ENCODE measurements around the gene COQ8B. TPM values are rescaled to one million over a fixed set of nuclear protein-coding genes. Genes with fewer than 3 reads are reported as not detected.

COQ8B gene
- polyA plus RNA-seq, 1 donor (not counting 4 experiments of a cell fraction or from before 2014, with no cell fraction given) = 11.0 TPM

GRCh38 chr19:40646743-40647254 lies 69.9 kb downstream of the COQ8B start:
- Histone ChIP-seq H3K4me1 (ENCODE audit: control insufficient read depth, extremely low read depth, insufficient read depth, low read length) (peaks cover 4% of the 10 kb centered on the region), H3K27ac (ENCODE audit: control insufficient read depth, insufficient read depth, low read length) (no peak overlapping the region), H3K9ac (ENCODE audit: control insufficient read depth, extremely low read depth, insufficient read depth, low read length) (no peak overlapping the region), H3K9me1 (ENCODE audit: control insufficient read depth, extremely low read depth, insufficient read depth, low read length) (no peaks in the 10 kb centered on the region), H3K4me3 (ENCODE audit: control insufficient read depth in 2 of 3, extremely low read depth in 1 of 3, insufficient read depth in 2 of 3, low read depth in 1 of 3, low read length in 3 of 3) (no peak overlapping the region), H3K79me2 (ENCODE audit: control insufficient read depth, insufficient read depth, low read length) (no peaks in the 10 kb centered on the region), H3K9me3 (ENCODE audit: control insufficient read depth, low read depth, low read length) (no peaks in the 10 kb centered on the region), H4K20me1 (ENCODE audit: control insufficient read depth, extremely low read depth, insufficient read depth, low read length) (no peaks in the 10 kb centered on the region), H3K36me3 (ENCODE audit: control insufficient read depth in 2 of 2, extremely low read depth in 1 of 2, insufficient read depth in 2 of 2, low read length in 2 of 2) (no peaks in the 10 kb centered on the region), H2AFZ (ENCODE audit: control insufficient read depth, low read length) (no peak overlapping the region), H3K4me2 (ENCODE audit: control insufficient read depth, extremely low read depth, insufficient read depth, low read depth, low read length) (no peak overlapping the region), H3K27me3 (ENCODE audit: control insufficient read depth, extremely low read depth, insufficient read depth, low read length) (no peaks in the 10 kb centered on the region)
- DNase-seq (ENCODE audit: low read depth, low spot score) (no peak), FAIRE-seq (no peak)
- dilution Hi-C loops (cut with MboI; ENCODE audit: extremely low pct_ligation_motif_present, low sequenced_read_pairs) = no loop called here
- no peak for TF ChIP-seq CTCF (optimal IDR thresholded peaks at IDR 0.05 in 1 of 3, IDR thresholded peaks at IDR 0.05 in 1 of 3, conservative IDR thresholded peaks at IDR 0.05 in 1 of 3; ENCODE audit: extremely low read depth in 1 of 3, insufficient read depth in 2 of 3, low read length in 3 of 3)
- no peak for TF ChIP-seq EZH2 (IDR thresholded peaks at IDR 0.05; ENCODE audit: low read length)

- H3K4me2 ChIP-seq (ENCODE audit: control insufficient read depth, extremely low read depth, insufficient read depth, low read depth, low read length) = no peak overlapping the region
- DNase-seq (ENCODE audit: low read depth, low spot score) = no peak
- no peaks in the 10 kb centered on the region for H3K9me3 ChIP-seq (ENCODE audit: control insufficient read depth, low read depth, low read length)
- peaks cover 4% of the 10 kb centered on the region for H3K4me1 ChIP-seq (ENCODE audit: control insufficient read depth, extremely low read depth, insufficient read depth, low read length)
- no peaks in the 10 kb centered on the region for H3K79me2 ChIP-seq (ENCODE audit: control insufficient read depth, insufficient read depth, low read length)
- TF ChIP-seq CTCF (optimal IDR thresholded peaks at IDR 0.05 in 1 of 3, IDR thresholded peaks at IDR 0.05 in 1 of 3, conservative IDR thresholded peaks at IDR 0.05 in 1 of 3; ENCODE audit: extremely low read depth in 1 of 3, insufficient read depth in 2 of 3, low read length in 3 of 3) = no peak
- TF ChIP-seq EZH2 (IDR thresholded peaks at IDR 0.05; ENCODE audit: low read length) = no peak
- no peak overlapping the region for H3K9ac ChIP-seq (ENCODE audit: control insufficient read depth, extremely low read depth, insufficient read depth, low read length)
- no peaks in the 10 kb centered on the region for H3K36me3 ChIP-seq (ENCODE audit: control insufficient read depth in 2 of 2, extremely low read depth in 1 of 2, insufficient read depth in 2 of 2, low read length in 2 of 2)
- dilution Hi-C loops (cut with MboI; ENCODE audit: extremely low pct_ligation_motif_present, low sequenced_read_pairs) = no loop called here
- FAIRE-seq = no peak
- H3K27me3 ChIP-seq (ENCODE audit: control insufficient read depth, extremely low read depth, insufficient read depth, low read length) = no peaks in the 10 kb centered on the region
- H3K4me3 ChIP-seq (ENCODE audit: control insufficient read depth in 2 of 3, extremely low read depth in 1 of 3, insufficient read depth in 2 of 3, low read depth in 1 of 3, low read length in 3 of 3) = no peak overlapping the region
- no peaks in the 10 kb centered on the region for H4K20me1 ChIP-seq (ENCODE audit: control insufficient read depth, extremely low read depth, insufficient read depth, low read length)
- H2AFZ ChIP-seq (ENCODE audit: control insufficient read depth, low read length) = no peak overlapping the region
- H3K27ac ChIP-seq (ENCODE audit: control insufficient read depth, insufficient read depth, low read length) = no peak overlapping the region
- no peaks in the 10 kb centered on the region for H3K9me1 ChIP-seq (ENCODE audit: control insufficient read depth, extremely low read depth, insufficient read depth, low read length)
These were observed 73.9 kb downstream of the COQ8B start for GRCh38 chr19:40642757-40643305.

Measured in keratinocyte (primary cell).